ENCODE data around the gene PCMTD2. TPM values are rescaled to one million over a fixed set of nuclear protein-coding genes. Genes with fewer than 3 reads are reported as not detected.
"Not testable (repeated sequence)": the region's sequence is repeated elsewhere in the genome, so short reads cannot be mapped to it uniquely, and the experiment has no call there.

PCMTD2 gene
- total RNA-seq, 1 donor from 2014 or later: 45.2 TPM

DNA sequence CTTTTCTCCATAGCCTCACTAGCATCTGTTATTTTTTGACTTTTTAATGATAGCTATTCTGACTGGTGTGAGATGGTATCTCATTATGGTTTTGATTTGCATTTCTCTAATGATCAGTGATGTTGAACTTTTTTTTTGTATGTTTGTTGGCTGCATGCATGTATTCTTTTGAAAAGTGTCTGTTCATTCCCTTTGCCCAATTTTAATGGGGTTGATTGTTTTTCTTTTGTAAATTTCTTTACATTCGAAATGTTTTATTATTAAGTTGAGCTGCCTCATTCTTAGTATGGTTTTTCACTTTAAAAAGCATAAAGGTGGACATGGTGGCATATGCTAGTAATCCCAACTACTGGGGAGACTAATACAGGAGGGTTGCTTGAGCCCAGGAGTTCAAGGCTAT is 58.2 kb downstream of the PCMTD2 start:
- intact Hi-C loops (cut with DNase I); DNase-seq (ENCODE audit: extremely low spot score in 2 of 2): not testable (repeated sequence)

DNA sequence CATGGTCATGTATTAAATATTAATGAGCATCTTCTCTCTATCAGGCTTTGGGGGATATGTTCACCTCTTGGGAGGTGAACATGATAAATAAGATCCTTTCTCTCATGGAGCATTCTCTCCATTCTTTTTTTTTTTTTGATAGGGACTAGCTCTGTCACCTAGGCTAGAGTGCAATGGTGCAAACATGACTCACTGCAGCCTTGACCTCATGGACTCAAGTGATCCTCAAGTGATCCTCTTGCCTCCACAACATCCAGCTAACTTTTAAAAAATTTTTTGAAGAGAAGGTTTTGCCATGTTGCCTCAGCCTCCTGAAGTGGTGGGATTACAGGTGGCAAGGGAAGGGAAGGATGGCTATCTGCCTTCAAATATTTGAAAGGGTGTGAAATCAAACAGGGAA is 59.8 kb downstream of the PCMTD2 start:
- H3K36me3 ChIP-seq; DNase-seq (ENCODE audit: extremely low spot score in 2 of 2); H3K9me3 ChIP-seq; intact Hi-C loops (cut with DNase I); H3K4me1 ChIP-seq; H3K27me3 ChIP-seq; H3K4me3 ChIP-seq; H3K27ac ChIP-seq: not testable (repeated sequence)

More for the DNA sequence above, 58.2 kb downstream of the PCMTD2 start:
- H3K27me3 ChIP-seq, H3K27ac ChIP-seq, H3K36me3 ChIP-seq, H3K4me3 ChIP-seq, H3K9me3 ChIP-seq, H3K4me1 ChIP-seq: not testable (repeated sequence)

DNA sequence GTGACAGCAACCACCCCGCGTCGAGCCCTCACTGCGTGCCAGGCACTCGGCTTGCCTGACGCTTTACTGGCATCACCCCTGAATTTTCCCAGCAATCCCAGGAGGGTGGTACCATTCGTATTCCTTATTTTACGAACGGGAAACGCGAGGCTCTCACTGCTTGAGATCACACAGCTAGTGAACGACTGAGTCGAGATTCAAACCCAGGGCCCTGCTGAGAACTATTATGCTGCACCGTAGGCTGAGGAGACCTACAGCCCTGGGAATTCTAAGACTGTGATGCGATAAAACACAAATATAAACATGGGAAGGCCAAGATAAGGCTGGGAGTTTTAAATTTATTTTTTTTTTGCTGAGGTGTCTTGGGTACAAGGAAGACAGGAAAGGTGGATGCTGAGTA is 60.3 kb downstream of the PCMTD2 start:
- H3K4me1 ChIP-seq; DNase-seq (ENCODE audit: extremely low spot score in 2 of 2); H3K27ac ChIP-seq; intact Hi-C loops (cut with DNase I); H3K36me3 ChIP-seq; H3K4me3 ChIP-seq; H3K9me3 ChIP-seq; H3K27me3 ChIP-seq: not testable (repeated sequence)

GRCh38 chr20:64316415-64317083 is 61.0 kb downstream of the PCMTD2 start:
- H3K27me3 ChIP-seq; H3K4me1 ChIP-seq; H3K36me3 ChIP-seq; H3K27ac ChIP-seq; H3K9me3 ChIP-seq; intact Hi-C loops (cut with DNase I); DNase-seq (ENCODE audit: extremely low spot score in 2 of 2): not testable (repeated sequence)
- H3K4me3 ChIP-seq: peak overlapping the region in 1 of 2 donors; percentile 34

GRCh38 chr20:64317331-64317730 is 61.8 kb downstream of the PCMTD2 start:
- DNase-seq (ENCODE audit: extremely low spot score in 2 of 2); intact Hi-C loops (cut with DNase I); H3K9me3 ChIP-seq; H3K27me3 ChIP-seq; H3K4me3 ChIP-seq; H3K36me3 ChIP-seq; H3K27ac ChIP-seq; H3K4me1 ChIP-seq: not testable (repeated sequence)

DNA sequence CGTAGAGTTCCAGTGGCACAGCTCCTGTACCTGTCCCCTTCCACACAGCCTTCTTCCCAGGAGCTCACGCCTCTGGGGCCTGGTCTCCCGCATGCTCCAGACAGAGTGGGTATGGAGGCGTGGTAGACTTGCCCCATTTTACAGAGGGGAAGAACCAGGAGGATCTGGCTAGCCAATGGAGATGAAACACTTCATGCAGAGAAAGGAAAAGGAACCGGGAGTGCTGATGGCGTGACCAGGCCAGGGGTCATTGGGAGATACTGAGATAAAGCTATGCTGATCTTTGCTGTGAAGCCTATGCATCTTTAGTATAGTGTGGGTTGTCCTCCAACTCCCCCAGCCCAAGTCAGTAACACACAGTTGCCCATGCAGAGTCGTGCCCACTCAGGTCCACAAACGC is 62.5 kb downstream of the PCMTD2 start:
- H3K9me3 ChIP-seq; DNase-seq (ENCODE audit: extremely low spot score in 2 of 2); H3K27ac ChIP-seq; intact Hi-C loops (cut with DNase I); H3K27me3 ChIP-seq; H3K4me3 ChIP-seq; H3K4me1 ChIP-seq; H3K36me3 ChIP-seq: not testable (repeated sequence)

DNA sequence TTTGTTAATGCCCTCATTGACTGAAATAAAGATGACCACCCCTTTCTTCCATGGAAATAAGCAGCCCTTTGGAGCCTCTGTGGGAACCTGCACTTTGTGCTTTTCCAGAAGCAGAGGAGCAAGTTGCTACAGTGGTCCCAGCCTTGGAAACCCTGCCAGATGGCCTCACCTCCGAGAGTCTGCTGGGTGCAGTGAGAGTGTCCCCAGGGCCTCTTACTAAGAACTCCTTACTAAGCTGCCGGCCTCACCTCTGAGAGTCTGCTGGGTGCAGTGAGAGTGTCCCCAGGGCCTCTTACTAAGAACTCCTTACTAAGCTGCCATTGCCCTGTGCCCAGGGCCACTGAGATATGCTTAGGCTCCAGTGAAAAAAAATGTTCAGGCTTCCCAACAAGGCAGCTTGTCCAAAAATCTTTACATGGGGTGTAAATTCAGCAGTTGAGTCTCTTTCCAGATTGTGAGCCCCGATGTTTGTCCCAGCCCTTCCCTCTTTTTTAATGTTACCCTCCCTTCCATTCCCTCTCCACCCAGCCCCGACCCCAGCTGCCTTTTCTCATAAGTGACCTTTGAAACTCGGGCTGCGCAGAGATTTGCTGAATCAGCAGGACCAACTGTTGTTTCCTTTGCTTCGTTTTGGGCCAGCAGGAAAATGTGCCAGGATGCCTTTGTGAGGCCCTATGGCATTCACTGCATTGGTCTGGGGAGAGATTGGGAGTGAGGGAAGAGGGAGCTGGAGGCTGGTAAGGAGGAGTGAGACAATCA is 66.7 kb downstream of the PCMTD2 start:
- DNase-seq (ENCODE audit: extremely low spot score in 2 of 2); intact Hi-C loops (cut with DNase I); H3K9me3 ChIP-seq; H3K27me3 ChIP-seq; H3K36me3 ChIP-seq; H3K4me1 ChIP-seq; H3K27ac ChIP-seq; H3K4me3 ChIP-seq: not testable (repeated sequence)

Small RNAs within 50 kb of the gene (small RNA-seq; reads per million reads assigned to genes)
- gene AL137028.2: not detected

Other genes starting within 250 kb of the PCMTD2 start
- 0.98 TPM for gene C20orf204, start 219.6 kb upstream of the PCMTD2 start, total RNA-seq
- 57.2 TPM for gene SOX18, start 206.1 kb upstream of the PCMTD2 start, total RNA-seq
- 33.1 TPM for gene TCEA2, start 192.6 kb upstream of the PCMTD2 start, total RNA-seq
- gene RGS19, start 176.2 kb upstream of the PCMTD2 start, total RNA-seq: 20.6 TPM
- 1.5 TPM for gene OPRL1, start 175.7 kb upstream of the PCMTD2 start, total RNA-seq
- not detected for gene LKAAEAR1, start 171.3 kb upstream of the PCMTD2 start, total RNA-seq
- not detected for gene NPBWR2, start 148.2 kb upstream of the PCMTD2 start, total RNA-seq
- not detected for gene MYT1, start 91.3 kb upstream of the PCMTD2 start, total RNA-seq